ENCODE results near the gene RAB5A. TPM values are rescaled to one million over a fixed set of nuclear protein-coding genes. Genes with fewer than 3 reads are reported as not detected.

Gene RAB5A
- total and polyA plus RNA-seq, 2 experiments from 2014 or later, result 110 to 128 TPM

DNA sequence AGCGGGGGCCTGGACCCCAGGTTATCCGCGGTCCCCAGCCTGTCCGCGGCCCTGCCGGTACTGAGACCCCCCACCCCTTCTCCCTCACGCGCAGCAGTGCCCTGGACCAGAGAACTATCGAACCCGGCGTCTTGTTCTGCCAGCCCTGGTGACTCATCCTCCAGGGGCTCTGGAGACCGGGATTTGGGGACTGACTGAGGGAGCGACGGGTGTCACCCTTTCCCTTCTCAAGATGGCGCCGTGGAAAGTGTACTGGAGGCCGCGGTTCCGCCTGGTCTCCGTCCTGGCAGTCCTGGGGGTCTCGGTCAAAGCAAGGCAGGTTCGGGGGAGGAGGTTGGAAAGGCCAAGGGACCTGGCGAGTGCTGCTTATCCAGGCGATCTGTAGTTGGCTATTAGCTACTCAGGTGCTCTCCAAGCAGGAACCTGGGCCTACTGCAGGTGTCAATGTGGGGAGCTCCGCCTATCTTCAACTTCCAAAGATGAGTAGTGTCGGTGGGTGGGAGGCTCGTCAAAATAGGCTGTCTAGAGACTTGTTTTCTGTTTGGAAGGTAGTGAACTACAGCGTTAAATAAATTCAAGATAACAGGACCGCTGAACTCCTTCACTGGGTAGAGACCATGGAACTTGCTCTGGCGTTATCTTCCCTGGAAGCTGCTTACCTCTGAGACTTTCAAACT lies 790 bp downstream of the RAB5A start:
- H3K4me3 Mint-ChIP-seq, result peak overlapping the region; percentile 99

More for the DNA sequence above, 790 bp downstream of the RAB5A start:
- 0 out of 2 replicates have a peak, but pooled peaks cover 5% of the 10 kb centered on the region for H3F3A ChIP-seq (replicated peaks; ENCODE audit: low read depth)
- peaks cover 13% of the 10 kb centered on the region for H3K27me3 Mint-ChIP-seq (ENCODE audit: insufficient read depth, low read depth, poor library complexity)
- peaks cover 4% of the 10 kb centered on the region; the same call in 1 of the 3 replicates for H3K9me3 Mint-ChIP-seq
- H3K36me3 ChIP-seq (ENCODE audit: insufficient read depth), result peaks cover 22% of the 10 kb centered on the region; the same call in 1 of the 2 replicates
- peak overlapping the region; percentile 92 for H3K27ac ChIP-seq (ENCODE audit: low read depth)
- no peak overlapping the region for H2AFZ ChIP-seq
- H3K27ac Mint-ChIP-seq, result peak overlapping the region; percentile 99
- peaks cover 20% of the 10 kb centered on the region; the same call in 1 of the 2 replicates for H4K20me1 ChIP-seq (replicated peaks; ENCODE audit: insufficient read depth)
- peak overlapping the region; percentile 67 for H3K4me3 ChIP-seq
- no peak for TF ChIP-seq STAT1 (IDR thresholded peaks at IDR 0.05; ENCODE audit: unreplicated experiment)
- no peak for TF ChIP-seq EZH2phosphoT487 (IDR thresholded peaks at IDR 0.05; ENCODE audit: unreplicated experiment)
- TF ChIP-seq EZH2 (IDR thresholded peaks at IDR 0.05; ENCODE audit: low read depth, unreplicated experiment), result no peak
- no peak for TF ChIP-seq ZNF114 (CRISPR knock-in tag; IDR thresholded peaks at IDR 0.05)
- TF ChIP-seq, protein P1, sequence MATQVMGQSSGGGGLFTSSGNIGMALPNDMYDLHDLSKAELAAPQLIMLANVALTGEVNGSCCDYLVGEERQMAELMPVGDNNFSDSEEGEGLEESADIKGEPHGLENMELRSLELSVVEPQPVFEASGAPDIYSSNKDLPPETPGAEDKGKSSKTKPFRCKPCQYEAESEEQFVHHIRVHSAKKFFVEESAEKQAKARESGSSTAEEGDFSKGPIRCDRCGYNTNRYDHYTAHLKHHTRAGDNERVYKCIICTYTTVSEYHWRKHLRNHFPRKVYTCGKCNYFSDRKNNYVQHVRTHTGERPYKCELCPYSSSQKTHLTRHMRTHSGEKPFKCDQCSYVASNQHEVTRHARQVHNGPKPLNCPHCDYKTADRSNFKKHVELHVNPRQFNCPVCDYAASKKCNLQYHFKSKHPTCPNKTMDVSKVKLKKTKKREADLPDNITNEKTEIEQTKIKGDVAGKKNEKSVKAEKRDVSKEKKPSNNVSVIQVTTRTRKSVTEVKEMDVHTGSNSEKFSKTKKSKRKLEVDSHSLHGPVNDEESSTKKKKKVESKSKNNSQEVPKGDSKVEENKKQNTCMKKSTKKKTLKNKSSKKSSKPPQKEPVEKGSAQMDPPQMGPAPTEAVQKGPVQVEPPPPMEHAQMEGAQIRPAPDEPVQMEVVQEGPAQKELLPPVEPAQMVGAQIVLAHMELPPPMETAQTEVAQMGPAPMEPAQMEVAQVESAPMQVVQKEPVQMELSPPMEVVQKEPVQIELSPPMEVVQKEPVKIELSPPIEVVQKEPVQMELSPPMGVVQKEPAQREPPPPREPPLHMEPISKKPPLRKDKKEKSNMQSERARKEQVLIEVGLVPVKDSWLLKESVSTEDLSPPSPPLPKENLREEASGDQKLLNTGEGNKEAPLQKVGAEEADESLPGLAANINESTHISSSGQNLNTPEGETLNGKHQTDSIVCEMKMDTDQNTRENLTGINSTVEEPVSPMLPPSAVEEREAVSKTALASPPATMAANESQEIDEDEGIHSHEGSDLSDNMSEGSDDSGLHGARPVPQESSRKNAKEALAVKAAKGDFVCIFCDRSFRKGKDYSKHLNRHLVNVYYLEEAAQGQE (IDR thresholded peaks at IDR 0.05; ENCODE audit: unreplicated experiment), result no peak
- no peak for TF ChIP-seq POLR2AphosphoS5 (IDR thresholded peaks at IDR 0.05; ENCODE audit: low read depth)
- TF ChIP-seq NANOG (IDR thresholded peaks at IDR 0.05; ENCODE audit: borderline replicate concordance), result no peak
- TF ChIP-seq CREB1 (CRISPR knock-in tag; IDR thresholded peaks at IDR 0.05; ENCODE audit: low read depth), result no peak
- TF ChIP-seq, protein P2, sequence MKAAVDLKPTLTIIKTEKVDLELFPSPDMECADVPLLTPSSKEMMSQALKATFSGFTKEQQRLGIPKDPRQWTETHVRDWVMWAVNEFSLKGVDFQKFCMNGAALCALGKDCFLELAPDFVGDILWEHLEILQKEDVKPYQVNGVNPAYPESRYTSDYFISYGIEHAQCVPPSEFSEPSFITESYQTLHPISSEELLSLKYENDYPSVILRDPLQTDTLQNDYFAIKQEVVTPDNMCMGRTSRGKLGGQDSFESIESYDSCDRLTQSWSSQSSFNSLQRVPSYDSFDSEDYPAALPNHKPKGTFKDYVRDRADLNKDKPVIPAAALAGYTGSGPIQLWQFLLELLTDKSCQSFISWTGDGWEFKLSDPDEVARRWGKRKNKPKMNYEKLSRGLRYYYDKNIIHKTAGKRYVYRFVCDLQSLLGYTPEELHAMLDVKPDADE (IDR thresholded peaks at IDR 0.05), result no peak
- no peak for TF ChIP-seq JUNB (IDR thresholded peaks at IDR 0.05; ENCODE audit: unreplicated experiment)
- TF ChIP-seq ZNF331 (CRISPR knock-in tag; IDR thresholded peaks at IDR 0.05; ENCODE audit: low read depth), result no peak
- TF ChIP-seq, protein P3, sequence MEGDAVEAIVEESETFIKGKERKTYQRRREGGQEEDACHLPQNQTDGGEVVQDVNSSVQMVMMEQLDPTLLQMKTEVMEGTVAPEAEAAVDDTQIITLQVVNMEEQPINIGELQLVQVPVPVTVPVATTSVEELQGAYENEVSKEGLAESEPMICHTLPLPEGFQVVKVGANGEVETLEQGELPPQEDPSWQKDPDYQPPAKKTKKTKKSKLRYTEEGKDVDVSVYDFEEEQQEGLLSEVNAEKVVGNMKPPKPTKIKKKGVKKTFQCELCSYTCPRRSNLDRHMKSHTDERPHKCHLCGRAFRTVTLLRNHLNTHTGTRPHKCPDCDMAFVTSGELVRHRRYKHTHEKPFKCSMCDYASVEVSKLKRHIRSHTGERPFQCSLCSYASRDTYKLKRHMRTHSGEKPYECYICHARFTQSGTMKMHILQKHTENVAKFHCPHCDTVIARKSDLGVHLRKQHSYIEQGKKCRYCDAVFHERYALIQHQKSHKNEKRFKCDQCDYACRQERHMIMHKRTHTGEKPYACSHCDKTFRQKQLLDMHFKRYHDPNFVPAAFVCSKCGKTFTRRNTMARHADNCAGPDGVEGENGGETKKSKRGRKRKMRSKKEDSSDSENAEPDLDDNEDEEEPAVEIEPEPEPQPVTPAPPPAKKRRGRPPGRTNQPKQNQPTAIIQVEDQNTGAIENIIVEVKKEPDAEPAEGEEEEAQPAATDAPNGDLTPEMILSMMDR (conservative IDR thresholded peaks at IDR 0.05; ENCODE audit: low read depth in 2 of 2), result no peak
- H3K27me3 ChIP-seq (ENCODE audit: insufficient read depth), result no peaks in the 10 kb centered on the region
- H3K4me2 ChIP-seq, result peak overlapping the region; percentile 78
- peaks cover 31% of the 10 kb centered on the region for H3K4me1 ChIP-seq (ENCODE audit: insufficient read depth)
- peaks cover 53% of the 10 kb centered on the region for H3K79me2 ChIP-seq (replicated peaks; ENCODE audit: insufficient read depth)
- ATAC-seq, result peak; percentile 51
- no peaks in the 10 kb centered on the region; the same call in 1 of the 2 replicates for H3K9me2 ChIP-seq (ENCODE audit: insufficient read depth)
- DNase-seq (ENCODE audit: low spot score), result peak; percentile 68
- H3K36me3 Mint-ChIP-seq (ENCODE audit: low read depth), result peaks cover 37% of the 10 kb centered on the region
- H3K4me1 Mint-ChIP-seq, result peaks cover 32% of the 10 kb centered on the region

All from GM23338 (cell line).